VCaP (cell line): ENCODE data around the gene WASHC2C.
"Not testable (repeated sequence)": the region's sequence is repeated elsewhere in the genome, so short reads cannot be mapped to it uniquely, and the experiment has no call there.

Experiments
- H3K27ac ChIP-seq: fragments of 450-650 bp; 2 replicates; pipeline ENCODE4 v1.5.1; 2017

WASHC2C gene, protein sequence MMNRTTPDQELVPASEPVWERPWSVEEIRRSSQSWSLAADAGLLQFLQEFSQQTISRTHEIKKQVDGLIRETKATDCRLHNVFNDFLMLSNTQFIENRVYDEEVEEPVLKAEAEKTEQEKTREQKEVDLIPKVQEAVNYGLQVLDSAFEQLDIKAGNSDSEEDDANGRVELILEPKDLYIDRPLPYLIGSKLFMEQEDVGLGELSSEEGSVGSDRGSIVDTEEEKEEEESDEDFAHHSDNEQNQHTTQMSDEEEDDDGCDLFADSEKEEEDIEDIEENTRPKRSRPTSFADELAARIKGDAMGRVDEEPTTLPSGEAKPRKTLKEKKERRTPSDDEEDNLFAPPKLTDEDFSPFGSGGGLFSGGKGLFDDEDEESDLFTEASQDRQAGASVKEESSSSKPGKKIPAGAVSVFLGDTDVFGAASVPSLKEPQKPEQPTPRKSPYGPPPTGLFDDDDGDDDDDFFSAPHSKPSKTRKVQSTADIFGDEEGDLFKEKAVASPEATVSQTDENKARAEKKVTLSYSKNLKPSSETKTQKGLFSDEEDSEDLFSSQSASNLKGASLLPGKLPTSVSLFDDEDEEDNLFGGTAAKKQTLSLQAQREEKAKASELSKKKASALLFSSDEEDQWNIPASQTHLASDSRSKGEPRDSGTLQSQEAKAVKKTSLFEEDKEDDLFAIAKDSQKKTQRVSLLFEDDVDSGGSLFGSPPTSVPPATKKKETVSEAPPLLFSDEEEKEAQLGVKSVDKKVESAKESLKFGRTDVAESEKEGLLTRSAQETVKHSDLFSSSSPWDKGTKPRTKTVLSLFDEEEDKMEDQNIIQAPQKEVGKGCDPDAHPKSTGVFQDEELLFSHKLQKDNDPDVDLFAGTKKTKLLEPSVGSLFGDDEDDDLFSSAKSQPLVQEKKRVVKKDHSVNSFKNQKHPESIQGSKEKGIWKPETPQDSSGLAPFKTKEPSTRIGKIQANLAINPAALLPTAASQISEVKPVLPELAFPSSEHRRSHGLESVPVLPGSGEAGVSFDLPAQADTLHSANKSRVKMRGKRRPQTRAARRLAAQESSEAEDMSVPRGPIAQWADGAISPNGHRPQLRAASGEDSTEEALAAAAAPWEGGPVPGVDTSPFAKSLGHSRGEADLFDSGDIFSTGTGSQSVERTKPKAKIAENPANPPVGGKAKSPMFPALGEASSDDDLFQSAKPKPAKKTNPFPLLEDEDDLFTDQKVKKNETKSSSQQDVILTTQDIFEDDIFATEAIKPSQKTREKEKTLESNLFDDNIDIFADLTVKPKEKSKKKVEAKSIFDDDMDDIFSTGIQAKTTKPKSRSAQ (N-terminal part only)

DNA sequence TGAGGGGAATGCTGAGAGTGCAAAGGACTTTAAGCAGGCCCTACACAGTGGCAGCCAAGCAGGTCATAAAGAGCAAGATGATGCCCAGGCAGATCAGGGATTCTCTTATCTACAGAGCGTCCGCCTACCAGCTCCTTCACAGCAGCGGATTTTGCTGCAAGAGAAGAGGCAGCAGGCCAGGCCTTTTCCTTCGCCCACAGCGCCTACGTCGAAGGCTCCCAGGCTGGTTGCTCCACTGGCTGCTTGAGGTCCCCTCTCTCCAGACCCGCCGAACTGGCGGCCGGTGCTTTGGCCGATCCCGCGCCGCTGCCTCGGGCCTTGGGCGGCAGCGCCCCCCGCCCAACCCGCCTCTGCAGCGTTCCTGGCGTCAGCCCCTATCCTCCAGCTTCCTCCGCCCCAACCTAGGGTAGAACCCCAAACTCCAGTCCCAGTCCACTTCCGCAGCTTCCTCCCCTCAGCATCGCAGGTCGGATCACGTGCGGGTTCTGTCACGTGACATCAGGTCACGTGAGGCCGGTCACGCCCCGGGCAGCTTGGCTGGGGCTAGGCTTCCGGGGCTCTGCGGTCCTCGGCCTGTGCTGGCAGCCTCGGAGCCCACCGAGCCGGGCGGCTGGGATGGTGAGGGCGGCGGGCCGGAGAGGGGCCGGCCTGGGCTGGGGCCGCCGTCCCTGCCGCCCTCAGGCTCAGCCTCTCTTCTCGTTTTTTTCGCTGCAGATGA lies at the start of gene WASHC2C:
Gene WASHC2C, plus strand, starts transcription at position 564 of the 718 bp plus-strand sequence. Its CDS starts 52 bp downstream, at position 616.
- peak within 1 kb of the TSS; percentile 55 for H3K27ac ChIP-seq

DNA sequence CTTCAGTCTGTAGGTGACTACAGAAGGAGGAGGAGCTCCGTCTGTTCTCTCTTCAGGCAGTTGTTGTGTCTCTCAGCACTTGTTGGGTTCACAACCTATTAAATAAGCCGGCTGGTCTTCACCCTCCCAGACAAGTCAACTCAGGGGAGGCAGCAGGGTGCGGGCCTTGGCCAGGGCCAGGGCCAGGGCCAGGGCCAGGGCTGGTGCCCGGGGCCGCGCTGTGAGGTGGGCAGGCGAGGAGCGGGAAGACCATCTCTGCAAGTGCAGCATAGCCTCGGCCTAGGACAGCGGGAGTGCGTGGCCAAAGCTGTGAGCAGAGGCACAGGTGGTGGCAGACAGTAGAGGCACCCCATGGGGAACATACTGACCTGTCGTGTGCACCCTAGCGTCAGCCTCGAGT lies 48.6 kb upstream of the WASHC2C start:
- H3K27ac ChIP-seq: not testable (repeated sequence)

DNA sequence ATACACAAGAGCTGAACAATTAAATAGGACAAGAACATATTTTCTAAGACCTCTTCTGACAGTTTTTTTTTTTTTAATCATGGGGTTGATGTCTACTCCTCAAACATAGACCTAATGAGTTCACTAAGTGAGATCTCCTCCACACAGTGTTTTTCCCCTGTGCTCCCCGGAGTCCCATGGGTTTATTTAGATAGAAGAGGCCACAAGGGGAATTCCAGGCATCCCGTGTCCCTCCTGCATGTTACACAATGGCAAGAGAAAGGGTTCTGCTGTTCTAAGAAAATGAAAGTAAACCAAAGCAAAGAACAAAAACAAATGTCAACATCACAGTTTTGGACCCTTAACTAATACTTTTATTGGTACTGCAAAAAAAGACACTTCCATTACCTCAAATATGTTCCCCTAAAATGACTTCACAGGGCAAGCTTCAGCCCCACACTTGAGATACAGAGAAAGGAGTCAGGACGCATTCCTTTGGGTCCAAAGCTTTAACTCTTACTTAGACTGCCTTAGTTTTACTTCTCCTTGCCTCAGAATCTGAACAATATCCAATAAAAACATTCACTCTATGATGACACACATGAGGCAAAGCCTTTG lies 16.8 kb upstream of the WASHC2C start:
- H3K27ac ChIP-seq: not testable (repeated sequence)

DNA sequence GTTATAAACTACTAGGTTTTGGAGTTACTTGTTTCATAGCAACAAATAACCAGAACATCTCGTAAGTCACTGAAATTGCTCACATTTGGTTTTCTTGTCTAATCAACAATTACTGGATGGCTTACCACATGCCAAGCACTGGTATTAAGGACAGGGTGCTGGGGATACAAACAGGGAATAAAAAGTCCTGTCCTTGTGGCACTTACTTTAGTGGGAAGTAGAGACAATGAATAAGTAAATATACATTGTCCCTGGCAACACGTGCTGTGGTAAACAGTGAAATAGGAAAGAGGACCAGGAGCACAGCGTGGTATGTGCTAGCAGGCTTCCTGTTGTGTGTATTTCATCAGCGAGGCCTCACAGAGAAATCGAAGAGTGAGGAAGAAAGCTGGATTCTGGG lies 15.8 kb upstream of the WASHC2C start:
- H3K27ac ChIP-seq: not testable (repeated sequence)

DNA sequence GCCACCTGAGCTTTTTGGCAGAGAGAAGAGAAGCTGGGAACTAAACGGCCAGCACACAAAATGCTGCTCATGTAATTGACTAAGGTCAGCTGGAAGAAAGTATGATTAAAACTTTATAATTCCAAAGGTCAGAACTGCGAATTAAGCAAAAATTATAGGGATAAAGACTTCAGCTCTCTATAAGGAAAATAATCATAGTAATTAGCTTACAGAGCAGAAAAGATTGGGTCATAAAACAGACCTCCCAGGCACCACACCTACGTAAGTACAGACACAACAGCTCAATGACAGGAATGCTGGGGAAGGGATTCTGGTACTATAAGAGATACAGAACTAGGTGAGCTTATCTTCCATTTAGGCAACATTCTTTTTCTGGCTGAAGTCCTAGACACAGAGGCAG lies 10.0 kb upstream of the WASHC2C start:
- H3K27ac ChIP-seq: not testable (repeated sequence)

DNA sequence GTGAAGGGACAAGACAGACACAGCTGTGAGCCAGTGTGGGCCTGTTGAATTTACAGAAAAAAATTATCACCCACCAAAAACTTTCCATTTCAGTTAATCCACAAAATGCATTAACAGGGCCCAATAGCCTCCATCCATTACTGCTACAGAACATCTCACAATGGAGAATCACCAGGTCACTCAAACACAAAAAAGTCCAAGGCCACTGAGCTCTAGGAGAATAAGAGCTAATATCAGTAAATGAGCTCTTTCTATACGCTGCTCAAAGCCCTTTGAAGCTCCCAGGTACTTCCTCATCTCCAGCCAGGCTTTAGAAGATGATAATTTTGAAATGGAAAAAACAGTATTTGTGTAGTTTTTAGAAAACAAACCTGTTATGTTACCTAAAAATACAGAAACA lies 9.4 kb upstream of the WASHC2C start:
- not testable (repeated sequence) for H3K27ac ChIP-seq

DNA sequence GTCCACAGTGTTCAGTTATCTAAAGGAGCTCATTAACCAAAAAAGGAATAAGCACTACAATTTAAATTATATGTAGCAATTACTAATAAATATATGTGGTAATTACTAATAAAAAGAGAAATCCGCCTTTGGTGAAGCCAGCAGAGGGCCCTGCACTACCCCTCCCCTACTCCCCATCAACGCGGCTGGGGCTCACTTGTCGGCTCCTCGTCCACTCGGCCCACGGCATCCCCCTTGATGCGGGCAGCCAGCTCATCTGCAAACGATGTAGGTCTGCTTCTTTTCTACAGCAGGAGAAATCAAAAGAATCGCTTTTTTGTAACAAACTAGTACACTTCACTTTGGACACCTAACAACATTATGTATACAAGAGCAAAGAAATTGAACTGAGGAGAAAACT lies 5.6 kb upstream of the WASHC2C start:
- H3K27ac ChIP-seq: not testable (repeated sequence)

DNA sequence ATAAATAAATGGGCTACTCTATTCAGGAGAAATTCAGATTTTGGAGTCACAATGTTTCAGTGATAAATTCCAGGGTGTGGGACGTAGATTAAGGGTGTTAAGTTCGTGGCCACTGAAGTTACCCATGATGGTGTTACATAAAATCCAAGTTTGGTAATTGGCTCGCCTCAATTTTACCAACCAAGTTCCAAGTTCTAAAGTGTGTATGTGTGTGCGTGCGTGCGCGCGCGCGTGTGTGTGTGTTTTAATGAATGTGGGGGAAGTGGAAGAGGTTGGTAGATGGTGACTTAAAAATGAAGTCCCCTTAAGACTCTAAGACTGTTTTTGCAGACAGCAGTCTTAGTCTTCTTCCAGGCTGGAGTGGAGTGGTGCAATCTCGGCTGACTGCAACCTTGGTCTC lies 3.2 kb upstream of the WASHC2C start:
- not testable (repeated sequence) for H3K27ac ChIP-seq

DNA sequence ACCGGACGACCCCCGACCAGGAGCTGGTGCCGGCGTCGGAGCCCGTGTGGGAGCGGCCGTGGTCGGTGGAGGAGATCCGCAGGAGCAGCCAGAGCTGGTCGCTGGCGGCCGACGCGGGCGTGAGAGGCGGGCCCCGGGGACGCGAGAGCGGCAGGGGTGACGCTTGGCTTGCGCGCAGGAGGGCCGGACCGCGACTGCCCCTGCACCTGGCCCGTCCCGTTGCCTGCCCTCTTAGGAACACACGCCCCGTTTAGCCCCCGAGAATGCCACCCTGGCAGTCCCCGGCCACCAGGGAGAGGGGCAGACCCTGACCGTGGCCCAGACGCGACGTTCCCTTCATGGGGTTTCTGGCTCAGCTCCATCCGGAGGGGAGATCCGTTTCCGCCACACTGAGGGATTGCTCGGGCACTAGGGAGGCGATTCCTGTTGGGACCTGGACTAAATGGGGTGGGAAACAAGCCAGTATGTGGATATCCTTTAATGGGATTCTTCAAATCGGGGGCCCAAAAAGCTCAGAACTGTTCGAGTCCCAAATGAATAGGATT lies 427 bp downstream of the WASHC2C start:
- peak overlapping the region; percentile 55 for H3K27ac ChIP-seq

DNA sequence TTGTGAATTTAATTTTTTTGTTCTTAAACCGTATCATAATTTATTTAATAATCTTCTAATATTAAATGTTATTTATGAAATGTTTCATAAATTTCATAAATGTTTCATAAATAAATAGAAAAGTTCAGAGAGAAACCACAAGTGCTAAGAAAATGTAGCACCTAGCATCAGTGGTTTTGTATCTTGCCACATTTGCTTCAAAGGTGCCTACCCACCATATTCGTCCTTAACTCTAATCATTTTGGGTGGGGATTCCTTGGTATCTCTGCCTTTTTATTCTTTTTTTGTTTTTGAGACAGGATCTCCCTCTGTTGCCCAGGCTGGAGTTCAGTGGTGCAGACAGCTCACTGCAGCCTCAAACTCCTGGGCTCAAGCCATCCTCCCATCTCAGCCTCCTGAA lies 7.4 kb downstream of the WASHC2C start:
- H3K27ac ChIP-seq: not testable (repeated sequence)

DNA sequence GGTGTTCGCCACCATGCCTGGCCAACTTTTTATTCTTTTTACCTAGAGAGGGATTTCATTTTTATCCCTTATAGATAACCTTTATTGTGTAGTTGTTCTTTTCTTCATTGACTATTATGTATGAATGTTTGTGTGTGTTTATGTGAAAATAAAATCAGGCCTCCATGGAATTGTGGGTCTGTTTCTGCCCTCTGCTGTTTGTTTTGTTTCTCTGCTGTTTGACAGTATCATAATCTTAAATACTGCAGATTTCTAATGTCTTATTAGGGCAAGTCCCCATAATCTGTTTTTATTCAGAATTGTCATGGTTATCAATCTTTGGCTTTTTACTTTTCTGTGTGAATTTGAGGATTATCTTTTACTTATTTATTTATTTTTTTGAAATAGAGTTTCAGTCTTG lies 7.8 kb downstream of the WASHC2C start:
- not testable (repeated sequence) for H3K27ac ChIP-seq

DNA sequence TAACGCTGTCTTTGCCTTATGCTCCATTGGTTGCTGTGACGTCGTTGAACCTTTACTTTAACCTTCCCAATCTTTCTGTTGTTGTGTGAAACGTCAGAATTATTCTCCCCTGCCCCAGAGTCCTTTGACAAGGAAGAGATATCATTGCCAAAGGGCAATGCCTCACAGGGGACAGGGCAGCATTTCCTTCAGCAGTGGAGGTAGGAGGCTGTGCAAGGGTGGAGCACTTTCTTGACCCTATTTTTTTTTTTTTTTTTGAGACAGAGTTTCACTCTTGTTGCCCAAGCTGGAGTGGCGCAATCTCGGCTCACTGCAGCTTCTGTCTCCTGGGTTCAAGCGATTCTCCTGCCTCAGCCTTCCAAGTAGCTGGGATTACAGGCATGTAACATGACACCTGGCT lies 14.5 kb downstream of the WASHC2C start:
- H3K27ac ChIP-seq: not testable (repeated sequence)

DNA sequence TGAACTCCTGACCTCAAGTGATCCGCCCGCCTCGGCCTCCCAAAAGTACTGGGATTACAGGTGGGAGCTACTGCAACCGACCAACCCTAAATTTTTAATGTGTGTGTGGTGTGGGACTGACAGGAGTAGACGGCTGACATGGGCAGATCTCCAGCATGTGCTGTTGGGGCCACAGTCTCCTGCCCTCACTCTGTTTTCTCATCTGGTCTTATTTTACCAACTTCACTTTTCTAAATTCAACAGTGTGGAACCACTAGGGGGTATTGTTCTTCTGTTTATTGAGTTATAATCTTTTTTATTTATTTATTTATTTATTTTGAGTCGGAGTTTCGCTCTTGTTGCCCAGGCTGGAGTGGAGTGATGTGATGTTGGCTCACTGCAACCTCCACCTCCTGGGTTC lies 14.9 kb downstream of the WASHC2C start:
- H3K27ac ChIP-seq: not testable (repeated sequence)

DNA sequence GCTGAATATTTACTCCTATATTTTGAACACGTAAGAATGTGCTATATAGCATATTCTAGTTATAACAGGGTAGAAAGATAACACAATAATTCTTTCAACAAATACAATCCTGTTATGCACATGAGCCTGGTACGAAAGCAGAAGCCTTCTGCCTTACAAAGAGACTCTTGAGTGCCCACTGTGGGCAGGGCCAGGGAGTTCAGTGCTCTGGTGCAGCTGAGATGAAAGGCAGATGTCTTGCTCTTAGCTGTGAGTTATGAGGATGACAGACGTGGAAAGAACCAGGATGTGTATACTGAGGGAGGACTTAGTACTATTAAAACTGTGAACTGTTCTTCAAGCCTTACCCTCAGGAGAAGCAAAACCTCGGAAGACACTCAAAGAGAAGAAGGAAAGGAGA lies 24.1 kb downstream of the WASHC2C start:
- H3K27ac ChIP-seq: not testable (repeated sequence)

DNA sequence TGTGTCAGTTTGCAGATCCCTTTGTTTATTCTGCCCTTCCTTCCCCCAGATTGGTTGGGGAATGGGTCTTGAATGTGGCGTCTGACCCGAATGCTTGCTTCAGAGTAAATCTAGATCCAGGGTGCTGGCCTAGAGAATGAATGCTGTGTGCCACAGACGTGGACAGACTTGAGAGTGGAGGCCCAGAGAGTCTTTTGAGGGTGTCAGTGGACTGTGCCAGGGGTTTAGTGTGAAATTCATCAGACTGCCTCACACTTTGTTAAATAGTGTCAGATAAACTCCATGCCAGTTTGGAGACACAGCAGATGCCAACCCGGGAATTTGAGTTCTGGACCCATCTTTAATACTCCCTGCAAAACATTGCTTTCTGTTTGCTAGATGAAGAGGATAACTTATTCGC lies 25.1 kb downstream of the WASHC2C start:
- not testable (repeated sequence) for H3K27ac ChIP-seq

DNA sequence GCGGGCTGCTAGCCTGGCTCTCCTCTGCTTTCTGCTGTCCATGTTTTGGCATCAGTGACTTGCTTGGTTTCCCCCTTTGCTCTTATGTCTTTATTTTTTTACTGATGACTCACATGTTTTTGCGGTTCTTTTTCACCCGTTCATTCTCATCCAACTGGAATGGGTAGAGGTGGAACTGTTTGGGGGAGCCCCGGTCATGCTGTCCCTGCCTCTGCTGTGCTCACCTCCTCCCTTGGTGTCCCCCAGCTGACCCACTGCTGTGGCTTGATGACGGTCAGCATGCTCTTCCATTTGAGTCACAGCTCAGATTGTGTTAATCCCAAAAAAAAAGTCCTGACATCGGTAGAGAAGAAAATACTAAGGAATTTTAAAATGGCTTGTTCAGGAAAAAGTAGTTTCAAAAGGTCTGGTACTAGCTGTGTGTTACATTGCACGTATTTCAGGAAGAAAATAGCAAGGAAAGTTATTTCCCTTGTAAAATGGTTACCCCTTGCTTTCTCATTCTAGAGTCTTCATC lies 27.0 kb downstream of the WASHC2C start:
- H3K27ac ChIP-seq: not testable (repeated sequence)

DNA sequence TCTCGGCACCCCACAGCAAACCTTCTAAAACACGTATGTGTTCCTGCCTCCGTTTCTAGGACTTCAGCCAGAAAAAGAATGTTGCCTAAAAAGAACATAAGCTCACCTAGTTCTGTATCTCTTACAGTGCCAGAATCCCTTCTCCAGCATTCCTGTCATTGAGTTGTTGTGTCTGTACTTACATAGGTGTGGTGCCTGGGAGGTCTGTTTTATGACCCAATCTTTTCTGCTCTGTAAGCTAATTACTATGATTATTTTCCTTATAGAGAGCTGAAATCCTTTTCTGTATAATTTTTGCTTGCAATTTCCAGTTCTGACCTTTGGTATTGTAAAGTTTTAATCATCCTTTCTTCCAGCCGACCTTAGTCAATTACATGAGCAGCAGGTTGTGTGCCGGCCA lies 28.0 kb downstream of the WASHC2C start:
- H3K27ac ChIP-seq: not testable (repeated sequence)

DNA sequence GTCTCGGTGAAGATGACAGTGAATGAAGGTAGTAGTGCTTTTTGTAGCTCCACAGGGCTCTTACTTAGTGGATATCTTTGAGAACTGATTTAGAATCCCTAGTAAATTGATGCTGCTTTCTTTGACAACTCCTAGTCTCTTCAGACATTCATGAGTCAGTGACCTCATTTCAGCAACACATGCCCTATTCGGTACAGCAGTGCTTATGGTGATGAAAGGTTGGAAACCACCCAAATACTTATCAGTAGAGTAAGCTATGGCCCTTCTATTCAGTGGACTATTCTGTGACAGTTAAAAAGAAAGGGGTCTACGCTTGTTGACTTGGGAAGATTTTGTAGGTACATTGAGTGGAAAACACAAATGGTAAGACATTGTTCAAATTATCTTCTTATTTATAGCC lies 29.0 kb downstream of the WASHC2C start:
- H3K27ac ChIP-seq: not testable (repeated sequence)

DNA sequence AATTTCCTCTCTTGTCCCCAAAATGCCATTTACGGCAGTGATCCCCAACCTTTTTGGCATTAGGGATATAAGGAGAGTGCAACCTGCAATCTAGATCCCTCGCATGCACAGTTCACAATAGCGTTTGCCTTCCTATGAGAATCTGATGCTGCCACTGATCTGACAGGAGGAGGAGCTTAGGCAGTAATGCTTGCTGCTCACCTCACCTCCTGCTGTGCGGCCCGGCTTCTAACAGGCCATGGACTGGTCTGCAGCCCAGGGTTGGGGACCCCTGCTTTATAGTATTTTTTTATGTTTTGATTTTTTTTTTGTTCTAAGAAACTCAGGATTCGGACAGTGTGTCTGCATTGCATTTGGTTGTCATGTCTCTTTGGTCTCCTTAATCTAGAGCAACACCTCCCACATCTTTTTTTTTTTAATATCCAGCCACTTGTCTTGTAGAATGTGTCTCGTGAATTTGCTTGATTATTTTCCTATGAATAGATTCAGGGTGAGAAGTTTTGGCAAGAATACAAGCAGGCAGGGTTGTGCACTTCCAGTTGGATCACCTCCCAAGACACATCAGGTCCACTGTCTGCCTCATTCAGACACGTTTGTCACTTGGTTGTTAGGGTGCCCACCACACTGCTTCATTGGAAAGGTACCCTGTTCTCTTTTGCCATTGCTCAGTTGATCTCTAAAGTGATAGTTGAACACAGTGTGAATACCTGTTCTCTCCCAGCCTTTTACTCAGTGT lies 30.8 kb downstream of the WASHC2C start:
- H3K27ac ChIP-seq: not testable (repeated sequence)

DNA sequence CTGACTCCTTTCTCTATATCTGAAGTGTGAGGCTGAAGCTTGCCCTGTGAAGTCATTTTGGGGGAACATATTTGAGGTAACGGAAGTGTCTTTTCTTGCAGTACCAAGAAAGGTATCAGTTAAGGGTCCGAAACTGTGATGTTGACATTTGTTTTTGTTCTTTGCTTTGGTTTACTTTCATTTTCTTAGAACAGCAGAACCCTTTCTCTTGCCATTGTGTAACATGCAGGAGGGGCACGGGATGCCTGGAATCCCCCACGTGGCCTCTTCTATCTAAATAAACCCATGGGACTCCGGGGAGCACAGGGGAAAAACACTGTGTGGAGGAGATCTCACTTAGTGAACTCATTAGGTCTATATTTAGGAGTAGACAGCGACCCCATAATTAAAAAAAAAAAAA lies 34.6 kb downstream of the WASHC2C start:
- H3K27ac ChIP-seq: not testable (repeated sequence)
